IMR-90 (cell line): ENCODE measurements around the gene RBBP8.

Source experiments
- BHLHE40 ChIP-seq: fragments of 150-350 bp; IDR thresholded peaks from 2 replicates; pipeline ENCODE4 v1.6.1; 2016; ENCODE audit warnings: mild to moderate bottlenecking, low read depth, low read length
- CEBPB ChIP-seq: IDR thresholded peaks from 2 replicates; pipeline ENCODE4 v1.6.1; 2012; ENCODE audit warnings: low read depth, low read length, improper control_type of control experiment
- CHD1 ChIP-seq: IDR thresholded peaks from 2 replicates; pipeline ENCODE4 v1.6.1; 2012; ENCODE audit warnings: low read depth, low read length, improper control_type of control experiment
- ELK1 ChIP-seq: fragments of 150-350 bp; IDR thresholded peaks from 2 replicates; pipeline ENCODE4 v1.6.1; 2016; ENCODE audit warnings: low read depth, mild to moderate bottlenecking, low read length, moderate library complexity, borderline replicate concordance
- FOS ChIP-seq: fragments of 150-350 bp; IDR thresholded peaks from 2 replicates; pipeline ENCODE4 v1.6.1; 2016; ENCODE audit warnings: low read depth, low read length
- MAFK ChIP-seq: IDR thresholded peaks from 2 replicates; pipeline ENCODE4 v1.6.1; 2012; ENCODE audit warnings: low read depth, low read length, improper control_type of control experiment
- MAZ ChIP-seq: IDR thresholded peaks from 2 replicates; pipeline ENCODE4 v1.6.1; 2012; ENCODE audit warnings: low read depth, mild to moderate bottlenecking, low read length, improper control_type of control experiment, moderate library complexity, borderline replicate concordance
- POLR2A ChIP-seq: IDR thresholded peaks from 2 replicates; pipeline ENCODE4 v1.6.1; 2012; ENCODE audit warnings: mild to moderate bottlenecking, low read depth, low read length
- RAD21 ChIP-seq: IDR thresholded peaks from 2 replicates; pipeline ENCODE4 v1.6.1; 2012; ENCODE audit warnings: low read length, improper control_type of control experiment
- RCOR1 ChIP-seq: IDR thresholded peaks from 2 replicates; pipeline ENCODE4 v1.6.1; 2012; ENCODE audit warnings: mild to moderate bottlenecking, low read length, improper control_type of control experiment; ENCODE audit not compliant: insufficient replicate concordance
- RFX5 ChIP-seq: IDR thresholded peaks from 2 replicates; pipeline ENCODE4 v1.8.0; 2012; ENCODE audit warnings: low read depth, mild to moderate bottlenecking, low read length, moderate library complexity
- SMC3 ChIP-seq: fragments of 150-350 bp; IDR thresholded peaks from 2 replicates; pipeline ENCODE4 v1.6.1; 2016; ENCODE audit warnings: low read depth, mild to moderate bottlenecking, antibody characterized with exemption, low read length, moderate library complexity
- TF ChIP-seq, protein P1 (sequence below): conservative IDR thresholded peaks from 2 replicates; pipeline ENCODE4 v1.5.1; 2012; ENCODE audit warnings: mild to moderate bottlenecking, low read depth, low read length, improper control_type of control experiment
- TF ChIP-seq, protein P2 (sequence below): fragments of 150-350 bp; IDR thresholded peaks from 2 replicates; pipeline ENCODE4 v1.6.1; 2017; ENCODE audit warnings: mild to moderate bottlenecking, antibody characterized with exemption, low read length, low read depth

DNA sequence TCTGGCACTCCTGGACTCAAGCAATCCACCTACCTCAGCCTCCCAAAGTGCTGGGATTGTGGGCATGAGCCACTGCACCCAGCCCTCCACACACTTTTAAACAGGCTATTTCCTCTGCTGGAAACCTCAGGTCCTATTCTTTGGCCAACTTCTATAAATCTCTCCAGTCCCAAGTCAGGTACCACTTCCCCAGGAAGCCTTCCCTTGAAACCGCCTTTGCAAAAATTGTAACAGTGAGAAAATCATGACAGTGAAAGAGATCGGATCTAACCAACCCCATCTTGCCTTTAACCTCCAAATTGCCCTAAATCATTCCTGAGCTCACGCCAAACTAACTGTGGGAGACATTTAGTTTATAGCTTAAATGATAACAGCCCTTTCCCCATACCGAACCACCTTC is 134.9 kb downstream of the RBBP8 start:
- TF ChIP-seq, protein P1, sequence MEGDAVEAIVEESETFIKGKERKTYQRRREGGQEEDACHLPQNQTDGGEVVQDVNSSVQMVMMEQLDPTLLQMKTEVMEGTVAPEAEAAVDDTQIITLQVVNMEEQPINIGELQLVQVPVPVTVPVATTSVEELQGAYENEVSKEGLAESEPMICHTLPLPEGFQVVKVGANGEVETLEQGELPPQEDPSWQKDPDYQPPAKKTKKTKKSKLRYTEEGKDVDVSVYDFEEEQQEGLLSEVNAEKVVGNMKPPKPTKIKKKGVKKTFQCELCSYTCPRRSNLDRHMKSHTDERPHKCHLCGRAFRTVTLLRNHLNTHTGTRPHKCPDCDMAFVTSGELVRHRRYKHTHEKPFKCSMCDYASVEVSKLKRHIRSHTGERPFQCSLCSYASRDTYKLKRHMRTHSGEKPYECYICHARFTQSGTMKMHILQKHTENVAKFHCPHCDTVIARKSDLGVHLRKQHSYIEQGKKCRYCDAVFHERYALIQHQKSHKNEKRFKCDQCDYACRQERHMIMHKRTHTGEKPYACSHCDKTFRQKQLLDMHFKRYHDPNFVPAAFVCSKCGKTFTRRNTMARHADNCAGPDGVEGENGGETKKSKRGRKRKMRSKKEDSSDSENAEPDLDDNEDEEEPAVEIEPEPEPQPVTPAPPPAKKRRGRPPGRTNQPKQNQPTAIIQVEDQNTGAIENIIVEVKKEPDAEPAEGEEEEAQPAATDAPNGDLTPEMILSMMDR: no peak
- TF ChIP-seq CHD1: no peak
- TF ChIP-seq RAD21: no peak
- TF ChIP-seq, protein P2, sequence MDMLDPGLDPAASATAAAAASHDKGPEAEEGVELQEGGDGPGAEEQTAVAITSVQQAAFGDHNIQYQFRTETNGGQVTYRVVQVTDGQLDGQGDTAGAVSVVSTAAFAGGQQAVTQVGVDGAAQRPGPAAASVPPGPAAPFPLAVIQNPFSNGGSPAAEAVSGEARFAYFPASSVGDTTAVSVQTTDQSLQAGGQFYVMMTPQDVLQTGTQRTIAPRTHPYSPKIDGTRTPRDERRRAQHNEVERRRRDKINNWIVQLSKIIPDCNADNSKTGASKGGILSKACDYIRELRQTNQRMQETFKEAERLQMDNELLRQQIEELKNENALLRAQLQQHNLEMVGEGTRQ: no peak
- TF ChIP-seq POLR2A: no peak
- TF ChIP-seq RFX5: no peak
- TF ChIP-seq FOS: no peak
- TF ChIP-seq SMC3: no peak
- TF ChIP-seq MAZ: no peak
- TF ChIP-seq BHLHE40: no peak
- TF ChIP-seq RCOR1: no peak
- no peak for TF ChIP-seq ELK1
- TF ChIP-seq CEBPB: no peak
- no peak for TF ChIP-seq MAFK
